Bronchial epithelial cell (primary cell): ENCODE results near the gene TCERG1L. TPM values are rescaled to one million over a fixed set of nuclear protein-coding genes. Genes with fewer than 3 reads are reported as not detected.

ENCODE experiments used
- DNase-seq: peaks from one replicate; pipeline ENCODE4 v3.0.0-alpha.2; 2010; ENCODE audit warnings: low read depth
- FAIRE-seq: peaks from 2 replicates; lab custom pipeline; 2011; peaks lifted over from hg19 to GRCh38; lab: Jason Lieb, UNC
- H3K27me3 ChIP-seq: 2 replicates; pipeline ENCODE4 v1.5.1; 2011; ENCODE audit warnings: low read length; ENCODE audit not compliant: control insufficient read depth, insufficient read depth
- H3K36me3 ChIP-seq: 2 replicates; pipeline ENCODE4 v1.5.1; 2011; ENCODE audit warnings: low read length; ENCODE audit not compliant: control insufficient read depth, insufficient read depth
- H3K4me3 ChIP-seq: 2 replicates; pipeline ENCODE4 v1.5.1; 2011; ENCODE audit warnings: mild to moderate bottlenecking, low read depth, low read length, control low read depth
- total RNA-seq: library from RNA; depleted of rRNA; stranded (reverse); fragments of >200 nt; gene quantifications from 2 replicates; pipeline ENCODE4 v1.2.1, GENCODE V29; 2014
- TF ChIP-seq, protein P1 (sequence below): IDR thresholded peaks from 2 replicates; pipeline ENCODE4 v1.5.1; 2011; ENCODE audit warnings: mild to moderate bottlenecking, moderate library complexity, low read length, control low read depth, inconsistent platforms; ENCODE audit not compliant: insufficient read depth, severe bottlenecking

Gene TCERG1L
- total RNA-seq, 1 donor from 2014 or later: not detected

- Histone ChIP-seq H3K4me3 (no peak overlapping the region), H3K27me3 (no peaks in the 10 kb centered on the region), H3K36me3 (no peaks in the 10 kb centered on the region)
- TF ChIP-seq, protein P1, sequence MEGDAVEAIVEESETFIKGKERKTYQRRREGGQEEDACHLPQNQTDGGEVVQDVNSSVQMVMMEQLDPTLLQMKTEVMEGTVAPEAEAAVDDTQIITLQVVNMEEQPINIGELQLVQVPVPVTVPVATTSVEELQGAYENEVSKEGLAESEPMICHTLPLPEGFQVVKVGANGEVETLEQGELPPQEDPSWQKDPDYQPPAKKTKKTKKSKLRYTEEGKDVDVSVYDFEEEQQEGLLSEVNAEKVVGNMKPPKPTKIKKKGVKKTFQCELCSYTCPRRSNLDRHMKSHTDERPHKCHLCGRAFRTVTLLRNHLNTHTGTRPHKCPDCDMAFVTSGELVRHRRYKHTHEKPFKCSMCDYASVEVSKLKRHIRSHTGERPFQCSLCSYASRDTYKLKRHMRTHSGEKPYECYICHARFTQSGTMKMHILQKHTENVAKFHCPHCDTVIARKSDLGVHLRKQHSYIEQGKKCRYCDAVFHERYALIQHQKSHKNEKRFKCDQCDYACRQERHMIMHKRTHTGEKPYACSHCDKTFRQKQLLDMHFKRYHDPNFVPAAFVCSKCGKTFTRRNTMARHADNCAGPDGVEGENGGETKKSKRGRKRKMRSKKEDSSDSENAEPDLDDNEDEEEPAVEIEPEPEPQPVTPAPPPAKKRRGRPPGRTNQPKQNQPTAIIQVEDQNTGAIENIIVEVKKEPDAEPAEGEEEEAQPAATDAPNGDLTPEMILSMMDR: no peak
- DNase-seq (no peak), FAIRE-seq (no peak)
Measured at GRCh38 chr10:131279516-131279915, 32.0 kb downstream of the TCERG1L start.

- Histone ChIP-seq H3K27me3 (no peaks in the 10 kb centered on the region), H3K4me3 (no peak overlapping the region), H3K36me3 (no peaks in the 10 kb centered on the region)
- TF ChIP-seq, protein P1: no peak
- DNase-seq (no peak), FAIRE-seq (no peak)
Measured at GRCh38 chr10:131277969-131278368, 33.6 kb downstream of the TCERG1L start.

DNA sequence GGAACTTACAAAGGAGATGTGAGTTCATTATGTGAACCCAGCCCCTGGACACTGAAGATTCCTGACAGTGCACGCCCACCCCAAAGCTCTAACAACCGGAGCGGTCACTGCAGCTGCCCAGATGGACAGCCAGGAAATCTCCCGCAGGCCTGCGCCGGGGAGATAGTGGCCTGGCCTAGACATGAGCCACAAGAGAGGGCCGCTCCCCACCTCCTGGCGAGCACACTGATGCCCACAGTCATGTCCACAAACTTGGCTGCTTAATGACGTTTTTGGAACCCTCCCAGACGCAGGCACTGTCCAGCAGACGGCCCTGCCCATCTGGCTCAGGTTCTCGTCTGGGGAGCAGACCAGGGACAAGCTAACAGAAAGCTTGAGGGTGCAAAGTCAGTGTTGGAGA is 34.2 kb downstream of the TCERG1L start:
- TF ChIP-seq, protein P1: no peak
- DNase-seq: no peak
- Histone ChIP-seq H3K36me3 (no peaks in the 10 kb centered on the region), H3K27me3 (no peaks in the 10 kb centered on the region), H3K4me3 (no peak overlapping the region)
- FAIRE-seq: no peak

DNA sequence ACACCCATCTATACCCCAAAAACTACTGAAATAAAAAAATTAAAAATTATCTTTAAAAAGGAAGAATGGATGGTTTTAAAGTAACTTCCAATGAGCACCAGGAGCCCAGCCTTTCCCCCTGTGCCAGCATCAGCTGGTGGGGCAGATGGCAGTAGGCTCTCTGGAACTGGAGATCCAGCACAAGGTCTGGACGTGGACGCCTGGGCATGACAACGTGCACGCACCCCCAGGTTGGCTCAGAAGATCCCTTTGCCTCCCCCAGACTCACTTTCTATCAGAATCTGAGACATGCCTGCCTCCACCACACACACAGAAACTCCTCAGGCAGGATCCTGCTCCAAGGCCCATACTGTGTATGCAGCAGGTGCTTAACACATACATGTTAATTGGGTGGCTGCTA is 35.8 kb downstream of the TCERG1L start:
- TF ChIP-seq, protein P1: no peak
- H3K36me3 ChIP-seq: no peaks in the 10 kb centered on the region
- H3K27me3 ChIP-seq: no peaks in the 10 kb centered on the region
- FAIRE-seq: no peak
- DNase-seq: no peak
- no peak overlapping the region for H3K4me3 ChIP-seq

- DNase-seq (no peak), FAIRE-seq (no peak)
- H3K36me3 ChIP-seq: no peaks in the 10 kb centered on the region
- no peaks in the 10 kb centered on the region for H3K27me3 ChIP-seq
- H3K4me3 ChIP-seq: no peak overlapping the region
- TF ChIP-seq, protein P1: no peak
Measured at GRCh38 chr10:131274883-131275282, 36.6 kb downstream of the TCERG1L start.
